GM18508 (cell line): ENCODE results near the gene RNF113A.
"Not testable (repeated sequence)": the region's sequence is repeated elsewhere in the genome, so short reads cannot be mapped to it uniquely, and the experiment has no call there.

Source experiments
- ATAC-seq: cut with Tn5 transposase; IDR thresholded peaks from one replicate; pipeline ENCODE4 v1.9.1; 2021; ENCODE audit warnings: moderate number of reproducible peaks; ENCODE audit not compliant: insufficient read depth, unreplicated experiment

Gene RNF113A

GRCh38 chrX:119852382-119853353, 18.9 kb downstream of the RNF113A start, which contains the start of gene UPF3B:
UPF3B (minus strand) TSS chrX:119852963; CDS start chrX:119852928, 35 bp downstream.
- ATAC-seq: peak; percentile 85

- no peak for ATAC-seq
Measured at GRCh38 chrX:119833905-119834304, 37.6 kb downstream of the RNF113A start.

DNA sequence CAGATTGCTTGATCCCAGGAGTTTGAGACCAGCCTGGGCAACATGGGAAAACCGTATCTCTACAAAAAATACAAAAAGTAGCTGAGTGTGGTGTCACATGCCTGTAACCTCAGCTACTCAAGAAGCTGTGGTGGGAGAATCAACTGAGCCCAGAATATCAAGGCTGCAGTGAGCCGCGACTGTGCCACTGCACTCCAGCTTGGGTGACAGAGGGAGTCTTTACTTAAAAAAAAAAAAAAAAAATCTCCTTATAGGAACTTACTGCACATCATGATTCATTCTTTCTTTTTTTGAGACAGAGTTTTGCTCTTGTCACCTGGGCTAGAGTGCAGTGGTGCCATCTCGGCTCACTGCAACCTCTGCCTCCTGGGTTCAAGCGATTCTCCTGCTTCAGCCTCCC, 43.1 kb downstream of the RNF113A start:
- no peak for ATAC-seq

GRCh38 chrX:119826399-119826959, 45.1 kb downstream of the RNF113A start:
- ATAC-seq: no peak

GRCh38 chrX:119824221-119824620, 47.3 kb downstream of the RNF113A start:
- ATAC-seq: not testable (repeated sequence)

DNA sequence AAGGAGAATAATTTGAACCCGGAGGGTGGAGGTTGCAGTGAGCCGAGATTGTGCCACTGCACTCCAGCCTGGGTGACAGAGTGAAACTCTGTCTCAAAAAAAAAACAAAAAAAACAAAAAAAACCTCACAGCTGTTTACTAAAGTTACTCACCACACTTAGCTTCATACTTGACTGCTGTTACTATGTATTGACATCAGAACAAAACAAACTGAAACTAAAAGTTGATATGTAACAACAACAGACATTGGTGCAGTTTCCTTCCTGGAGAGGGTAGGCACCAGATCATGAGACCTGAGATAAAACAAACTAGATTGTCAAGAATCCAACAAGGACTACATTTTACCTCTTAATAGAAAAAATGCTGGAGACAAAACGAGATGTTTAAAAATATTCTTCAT, 49.8 kb downstream of the RNF113A start:
- peak; percentile 99 for ATAC-seq
